WERI-Rb-1 (cell line): ENCODE results near the gene MAP2K6.

Experiments
- DNase-seq: peaks from one replicate; pipeline ENCODE4 v3.0.0-alpha.2; 2020
- H3K27ac ChIP-seq: fragments of 250-450 bp; sonication (Bioruptor Pico); 2 replicates; pipeline ENCODE4 v1.5.1; 2020; ENCODE audit warnings: mild to moderate bottlenecking, moderate library complexity
- H3K27me3 ChIP-seq: fragments of 250-450 bp; sonication (Bioruptor Pico); 2 replicates; pipeline ENCODE4 v1.5.1; 2021; ENCODE audit warnings: mild to moderate bottlenecking, low read depth, moderate library complexity; ENCODE audit not compliant: insufficient read depth, severe bottlenecking
- H3K36me3 ChIP-seq: fragments of 250-450 bp; sonication (Bioruptor Pico); 2 replicates; pipeline ENCODE4 v1.5.1; 2020; ENCODE audit warnings: mild to moderate bottlenecking, moderate library complexity
- H3K4me3 ChIP-seq: 2 replicates; pipeline ENCODE4 v1.5.1; 2011; ENCODE audit warnings: low read depth, mild to moderate bottlenecking, control low read depth, low read length
- H3K9me3 ChIP-seq: fragments of 250-450 bp; sonication (Bioruptor Pico); 2 replicates; pipeline ENCODE4 v1.5.1; 2021; ENCODE audit warnings: mild to moderate bottlenecking, moderate library complexity; ENCODE audit not compliant: severe bottlenecking
- CTCF ChIP-seq: IDR thresholded peaks from 2 replicates; pipeline ENCODE4 v1.5.1; 2011; ENCODE audit warnings: low read depth, mild to moderate bottlenecking, control low read depth, inconsistent platforms, low read length

MAP2K6 gene

GRCh38 chr17:69565447-69565846 lies 150.9 kb downstream of the MAP2K6 start:
- Histone ChIP-seq H3K36me3 (no peaks in the 10 kb centered on the region), H3K9me3 (no peaks in the 10 kb centered on the region), H3K4me3 (no peak overlapping the region), H3K27me3 (no peaks in the 10 kb centered on the region), H3K27ac (no peak overlapping the region)
- DNase-seq, result no peak
- TF ChIP-seq CTCF, result no peak

- TF ChIP-seq CTCF, result no peak
- Histone ChIP-seq H3K27ac (no peak overlapping the region), H3K36me3 (no peaks in the 10 kb centered on the region), H3K27me3 (no peaks in the 10 kb centered on the region), H3K4me3 (no peak overlapping the region), H3K9me3 (no peaks in the 10 kb centered on the region)
- no peak for DNase-seq
Observed at GRCh38 chr17:69567130-69567529, 152.6 kb downstream of the MAP2K6 start.

- DNase-seq, result no peak
- H3K4me3 ChIP-seq, result no peak overlapping the region
- no peaks in the 10 kb centered on the region for H3K9me3 ChIP-seq
- no peaks in the 10 kb centered on the region for H3K27me3 ChIP-seq
- H3K27ac ChIP-seq, result no peak overlapping the region
- no peak for TF ChIP-seq CTCF
- H3K36me3 ChIP-seq, result no peaks in the 10 kb centered on the region
Observed at GRCh38 chr17:69572747-69573146, 158.2 kb downstream of the MAP2K6 start.

GRCh38 chr17:69573396-69573795 lies 158.9 kb downstream of the MAP2K6 start:
- no peak for DNase-seq
- H3K9me3 ChIP-seq, result no peaks in the 10 kb centered on the region
- no peaks in the 10 kb centered on the region for H3K36me3 ChIP-seq
- H3K27ac ChIP-seq, result no peak overlapping the region
- no peaks in the 10 kb centered on the region for H3K27me3 ChIP-seq
- no peak for TF ChIP-seq CTCF
- no peak overlapping the region for H3K4me3 ChIP-seq

- Histone ChIP-seq H3K36me3 (no peaks in the 10 kb centered on the region), H3K27me3 (no peaks in the 10 kb centered on the region), H3K9me3 (no peaks in the 10 kb centered on the region), H3K27ac (no peak overlapping the region), H3K4me3 (no peak overlapping the region)
- DNase-seq, result no peak
- no peak for TF ChIP-seq CTCF
Observed at GRCh38 chr17:69574257-69575197, 160.0 kb downstream of the MAP2K6 start.
